DND-41 (cell line): Measurements from ENCODE around the gene KIF25.

Source experiments
- ATAC-seq: fragments of 200-7000 bp; cut with Tn5 transposase; 3 replicates; pipeline ENCODE4 v1.9.1; 2021; ENCODE audit warnings: low read depth; ENCODE audit not compliant: insufficient read depth
- DNase-seq: peaks from one replicate; pipeline ENCODE4 v3.0.0-alpha.2; 2020
- H2AFZ ChIP-seq: 2 replicates; pipeline ENCODE4 v1.6.0; 2012; ENCODE audit warnings: low read depth, low read length
- H3K27ac ChIP-seq: 2 replicates; pipeline ENCODE4 v1.5.1; 2012; ENCODE audit warnings: low read length, inconsistent platforms
- H3K27me3 ChIP-seq: fragments of 200-600 bp; sonication (generic); 2 replicates; pipeline ENCODE4 v1.6.0; 2012; ENCODE audit warnings: low read length, mild to moderate bottlenecking, inconsistent platforms; ENCODE audit not compliant: insufficient read depth, poor library complexity
- H3K36me3 ChIP-seq: 2 replicates; pipeline ENCODE4 v1.5.1; 2012; ENCODE audit warnings: low read length, inconsistent platforms; ENCODE audit not compliant: insufficient read depth
- H3K4me1 ChIP-seq: 2 replicates; pipeline ENCODE4 v1.5.1; 2012; ENCODE audit warnings: mild to moderate bottlenecking, low read length; ENCODE audit not compliant: insufficient read depth
- H3K4me2 ChIP-seq: 2 replicates; pipeline ENCODE4 v1.6.0; 2012; ENCODE audit warnings: mild to moderate bottlenecking, moderate library complexity, low read length, inconsistent platforms; ENCODE audit not compliant: insufficient read depth
- H3K4me3 ChIP-seq, 2 experiments: fragments of 200-600 bp in 1 of 2; shearing (Covaris generic) in 1 of 2; 2 replicates each; pipeline ENCODE4 v1.5.1; 2012 to 2016; ENCODE audit warnings: inconsistent platforms in 2 of 2, low read length in 2 of 2, mild to moderate bottlenecking in 2 of 2, low read depth in 1 of 2, moderate library complexity in 1 of 2
- H3K79me2 ChIP-seq: 2 replicates; pipeline ENCODE4 v1.6.0; 2012; ENCODE audit warnings: low read length, inconsistent platforms; ENCODE audit not compliant: insufficient read depth
- H3K9ac ChIP-seq: 2 replicates; pipeline ENCODE4 v1.6.0; 2012; ENCODE audit warnings: low read depth, mild to moderate bottlenecking, inconsistent platforms, low read length, moderate library complexity
- H3K9me3 ChIP-seq: 2 replicates; pipeline ENCODE4 v1.5.1; 2012; ENCODE audit warnings: low read length, moderate library complexity, mild to moderate bottlenecking, inconsistent platforms; ENCODE audit not compliant: insufficient read depth, severe bottlenecking
- H4K20me1 ChIP-seq: 2 replicates; pipeline ENCODE4 v1.6.0; 2012; ENCODE audit warnings: low read length; ENCODE audit not compliant: insufficient read depth
- CTCF ChIP-seq: IDR thresholded peaks from 2 replicates; pipeline ENCODE4 v1.5.1; 2012; ENCODE audit warnings: borderline replicate concordance, low read length, moderate library complexity, mild to moderate bottlenecking; ENCODE audit not compliant: poor library complexity, severe bottlenecking; ENCODE audit errors: extremely low read depth
- EZH2 ChIP-seq: IDR thresholded peaks from 3 replicates; pipeline ENCODE4 v1.6.1; 2012; ENCODE audit warnings: borderline replicate concordance, low read depth, mild to moderate bottlenecking, moderate library complexity, low read length, inconsistent platforms; ENCODE audit not compliant: severe bottlenecking

Gene KIF25

GRCh38 chr6:168093071-168093505 lies 95.6 kb downstream of the KIF25 start:
- Histone ChIP-seq H3K36me3 (no peaks in the 10 kb centered on the region), H3K4me2 (no peak overlapping the region), H3K4me3 (no peak overlapping the region), H3K27ac (no peak overlapping the region), H3K9me3 (peaks cover 10% of the 10 kb centered on the region), H4K20me1 (no peaks in the 10 kb centered on the region), H3K27me3 (no peaks in the 10 kb centered on the region), H2AFZ (no peak overlapping the region), H3K9ac (no peak overlapping the region), H3K4me1 (no peaks in the 10 kb centered on the region), H3K79me2 (no peaks in the 10 kb centered on the region)
- no peak for TF ChIP-seq EZH2
- no peak for TF ChIP-seq CTCF
- ATAC-seq (no peak), DNase-seq (no peak)

- H3K9me3 ChIP-seq, result peaks cover 10% of the 10 kb centered on the region
- no peaks in the 10 kb centered on the region for H3K79me2 ChIP-seq
- H3K36me3 ChIP-seq, result no peaks in the 10 kb centered on the region
- no peak overlapping the region for H2AFZ ChIP-seq
- H3K4me1 ChIP-seq, result no peaks in the 10 kb centered on the region
- no peak overlapping the region for H3K4me3 ChIP-seq
- no peak for ATAC-seq
- H3K4me2 ChIP-seq, result no peak overlapping the region
- no peaks in the 10 kb centered on the region for H4K20me1 ChIP-seq
- H3K27me3 ChIP-seq, result no peaks in the 10 kb centered on the region
- DNase-seq, result no peak
- no peak overlapping the region for H3K9ac ChIP-seq
- no peak overlapping the region for H3K27ac ChIP-seq
- TF ChIP-seq EZH2 (no peak), CTCF (no peak)
Measured at GRCh38 chr6:168093634-168094033, 96.2 kb downstream of the KIF25 start.
